ENCODE measurements around the gene CCR7. TPM values are rescaled to one million over a fixed set of nuclear protein-coding genes. Genes with fewer than 3 reads are reported as not detected.

The CCR7 gene
- total and polyA plus RNA-seq, 2 of the 13 experiments (the other 11 are each of a cell fraction or from before 2014, with no cell fraction given), result 0.04 to 0.53 TPM

DNA sequence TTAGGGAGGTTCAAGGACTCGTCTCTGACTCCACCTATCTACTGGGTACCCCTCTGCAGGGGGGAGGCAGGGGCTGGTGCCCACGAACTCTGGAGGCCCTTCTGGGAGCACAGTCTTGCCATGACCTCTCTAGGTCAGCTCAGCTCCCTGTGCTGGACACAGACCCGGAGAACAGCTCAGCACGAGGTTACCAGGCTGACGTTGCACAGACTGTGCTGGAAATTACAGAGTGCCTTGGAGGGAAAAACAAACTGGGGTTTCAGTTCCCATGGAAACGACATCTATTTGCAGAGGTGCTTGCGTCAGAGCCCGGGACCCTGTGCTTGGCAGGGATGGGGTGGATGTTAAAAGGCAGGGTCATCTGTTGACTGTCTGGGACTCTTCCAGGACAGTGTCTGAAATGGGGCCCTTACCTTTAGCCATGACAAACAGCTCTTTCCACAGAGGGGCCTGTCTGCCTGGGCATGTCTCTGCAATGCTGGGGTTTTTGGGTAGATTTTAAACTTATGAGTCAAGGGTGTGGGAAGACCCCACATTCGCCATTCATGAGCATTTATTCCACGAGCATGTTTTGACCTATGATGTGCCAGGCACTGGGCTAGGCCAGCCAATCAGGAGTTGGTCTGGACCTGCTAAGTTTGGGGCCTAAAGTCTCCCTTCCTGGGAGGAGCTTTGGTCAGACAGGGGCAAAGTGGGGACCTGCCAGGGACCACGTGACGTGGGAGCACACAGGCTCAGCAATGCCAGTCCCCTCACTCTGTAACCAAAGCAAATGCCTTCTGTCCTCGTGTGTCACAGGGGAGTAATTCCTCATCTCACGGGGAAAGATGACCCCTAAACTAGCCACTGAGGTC lies 22.5 kb downstream of the CCR7 start (continued):
- TF ChIP-seq, protein P1, sequence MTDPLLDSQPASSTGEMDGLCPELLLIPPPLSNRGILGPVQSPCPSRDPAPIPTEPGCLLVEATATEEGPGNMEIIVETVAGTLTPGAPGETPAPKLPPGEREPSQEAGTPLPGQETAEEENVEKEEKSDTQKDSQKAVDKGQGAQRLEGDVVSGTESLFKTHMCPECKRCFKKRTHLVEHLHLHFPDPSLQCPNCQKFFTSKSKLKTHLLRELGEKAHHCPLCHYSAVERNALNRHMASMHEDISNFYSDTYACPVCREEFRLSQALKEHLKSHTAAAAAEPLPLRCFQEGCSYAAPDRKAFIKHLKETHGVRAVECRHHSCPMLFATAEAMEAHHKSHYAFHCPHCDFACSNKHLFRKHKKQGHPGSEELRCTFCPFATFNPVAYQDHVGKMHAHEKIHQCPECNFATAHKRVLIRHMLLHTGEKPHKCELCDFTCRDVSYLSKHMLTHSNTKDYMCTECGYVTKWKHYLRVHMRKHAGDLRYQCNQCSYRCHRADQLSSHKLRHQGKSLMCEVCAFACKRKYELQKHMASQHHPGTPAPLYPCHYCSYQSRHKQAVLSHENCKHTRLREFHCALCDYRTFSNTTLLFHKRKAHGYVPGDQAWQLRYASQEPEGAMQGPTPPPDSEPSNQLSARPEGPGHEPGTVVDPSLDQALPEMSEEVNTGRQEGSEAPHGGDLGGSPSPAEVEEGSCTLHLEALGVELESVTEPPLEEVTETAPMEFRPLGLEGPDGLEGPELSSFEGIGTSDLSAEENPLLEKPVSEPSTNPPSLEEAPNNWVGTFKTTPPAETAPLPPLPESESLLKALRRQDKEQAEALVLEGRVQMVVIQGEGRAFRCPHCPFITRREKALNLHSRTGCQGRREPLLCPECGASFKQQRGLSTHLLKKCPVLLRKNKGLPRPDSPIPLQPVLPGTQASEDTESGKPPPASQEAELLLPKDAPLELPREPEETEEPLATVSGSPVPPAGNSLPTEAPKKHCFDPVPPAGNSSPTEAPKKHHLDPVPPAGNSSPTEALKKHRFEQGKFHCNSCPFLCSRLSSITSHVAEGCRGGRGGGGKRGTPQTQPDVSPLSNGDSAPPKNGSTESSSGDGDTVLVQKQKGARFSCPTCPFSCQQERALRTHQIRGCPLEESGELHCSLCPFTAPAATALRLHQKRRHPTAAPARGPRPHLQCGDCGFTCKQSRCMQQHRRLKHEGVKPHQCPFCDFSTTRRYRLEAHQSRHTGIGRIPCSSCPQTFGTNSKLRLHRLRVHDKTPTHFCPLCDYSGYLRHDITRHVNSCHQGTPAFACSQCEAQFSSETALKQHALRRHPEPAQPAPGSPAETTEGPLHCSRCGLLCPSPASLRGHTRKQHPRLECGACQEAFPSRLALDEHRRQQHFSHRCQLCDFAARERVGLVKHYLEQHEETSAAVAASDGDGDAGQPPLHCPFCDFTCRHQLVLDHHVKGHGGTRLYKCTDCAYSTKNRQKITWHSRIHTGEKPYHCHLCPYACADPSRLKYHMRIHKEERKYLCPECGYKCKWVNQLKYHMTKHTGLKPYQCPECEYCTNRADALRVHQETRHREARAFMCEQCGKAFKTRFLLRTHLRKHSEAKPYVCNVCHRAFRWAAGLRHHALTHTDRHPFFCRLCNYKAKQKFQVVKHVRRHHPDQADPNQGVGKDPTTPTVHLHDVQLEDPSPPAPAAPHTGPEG (CRISPR knock-in tag; IDR thresholded peaks at IDR 0.05), result no peak
- TF ChIP-seq, protein P2, sequence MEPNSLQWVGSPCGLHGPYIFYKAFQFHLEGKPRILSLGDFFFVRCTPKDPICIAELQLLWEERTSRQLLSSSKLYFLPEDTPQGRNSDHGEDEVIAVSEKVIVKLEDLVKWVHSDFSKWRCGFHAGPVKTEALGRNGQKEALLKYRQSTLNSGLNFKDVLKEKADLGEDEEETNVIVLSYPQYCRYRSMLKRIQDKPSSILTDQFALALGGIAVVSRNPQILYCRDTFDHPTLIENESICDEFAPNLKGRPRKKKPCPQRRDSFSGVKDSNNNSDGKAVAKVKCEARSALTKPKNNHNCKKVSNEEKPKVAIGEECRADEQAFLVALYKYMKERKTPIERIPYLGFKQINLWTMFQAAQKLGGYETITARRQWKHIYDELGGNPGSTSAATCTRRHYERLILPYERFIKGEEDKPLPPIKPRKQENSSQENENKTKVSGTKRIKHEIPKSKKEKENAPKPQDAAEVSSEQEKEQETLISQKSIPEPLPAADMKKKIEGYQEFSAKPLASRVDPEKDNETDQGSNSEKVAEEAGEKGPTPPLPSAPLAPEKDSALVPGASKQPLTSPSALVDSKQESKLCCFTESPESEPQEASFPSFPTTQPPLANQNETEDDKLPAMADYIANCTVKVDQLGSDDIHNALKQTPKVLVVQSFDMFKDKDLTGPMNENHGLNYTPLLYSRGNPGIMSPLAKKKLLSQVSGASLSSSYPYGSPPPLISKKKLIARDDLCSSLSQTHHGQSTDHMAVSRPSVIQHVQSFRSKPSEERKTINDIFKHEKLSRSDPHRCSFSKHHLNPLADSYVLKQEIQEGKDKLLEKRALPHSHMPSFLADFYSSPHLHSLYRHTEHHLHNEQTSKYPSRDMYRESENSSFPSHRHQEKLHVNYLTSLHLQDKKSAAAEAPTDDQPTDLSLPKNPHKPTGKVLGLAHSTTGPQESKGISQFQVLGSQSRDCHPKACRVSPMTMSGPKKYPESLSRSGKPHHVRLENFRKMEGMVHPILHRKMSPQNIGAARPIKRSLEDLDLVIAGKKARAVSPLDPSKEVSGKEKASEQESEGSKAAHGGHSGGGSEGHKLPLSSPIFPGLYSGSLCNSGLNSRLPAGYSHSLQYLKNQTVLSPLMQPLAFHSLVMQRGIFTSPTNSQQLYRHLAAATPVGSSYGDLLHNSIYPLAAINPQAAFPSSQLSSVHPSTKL (CRISPR knock-in tag; IDR thresholded peaks at IDR 0.05), result peak; percentile 56
- TF ChIP-seq SIN3A (IDR thresholded peaks at IDR 0.05; ENCODE audit: borderline replicate concordance, low read depth, low read length), result no peak
- TF ChIP-seq GPN1 (CRISPR knock-in tag; IDR thresholded peaks at IDR 0.05; ENCODE audit: borderline replicate concordance), result no peak
- TF ChIP-seq, protein P3, sequence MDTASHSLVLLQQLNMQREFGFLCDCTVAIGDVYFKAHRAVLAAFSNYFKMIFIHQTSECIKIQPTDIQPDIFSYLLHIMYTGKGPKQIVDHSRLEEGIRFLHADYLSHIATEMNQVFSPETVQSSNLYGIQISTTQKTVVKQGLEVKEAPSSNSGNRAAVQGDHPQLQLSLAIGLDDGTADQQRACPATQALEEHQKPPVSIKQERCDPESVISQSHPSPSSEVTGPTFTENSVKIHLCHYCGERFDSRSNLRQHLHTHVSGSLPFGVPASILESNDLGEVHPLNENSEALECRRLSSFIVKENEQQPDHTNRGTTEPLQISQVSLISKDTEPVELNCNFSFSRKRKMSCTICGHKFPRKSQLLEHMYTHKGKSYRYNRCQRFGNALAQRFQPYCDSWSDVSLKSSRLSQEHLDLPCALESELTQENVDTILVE (CRISPR knock-in tag; IDR thresholded peaks at IDR 0.05), result no peak
- peak; percentile 41; the same call in 1 of the 2 replicates for TF ChIP-seq ZNF331 (CRISPR knock-in tag; IDR thresholded peaks at IDR 0.05)
- TF ChIP-seq ZNF558 (CRISPR knock-in tag; IDR thresholded peaks at IDR 0.05; ENCODE audit: borderline replicate concordance), result no peak; the same call in 1 of the 2 replicates
- TF ChIP-seq, protein P4, sequence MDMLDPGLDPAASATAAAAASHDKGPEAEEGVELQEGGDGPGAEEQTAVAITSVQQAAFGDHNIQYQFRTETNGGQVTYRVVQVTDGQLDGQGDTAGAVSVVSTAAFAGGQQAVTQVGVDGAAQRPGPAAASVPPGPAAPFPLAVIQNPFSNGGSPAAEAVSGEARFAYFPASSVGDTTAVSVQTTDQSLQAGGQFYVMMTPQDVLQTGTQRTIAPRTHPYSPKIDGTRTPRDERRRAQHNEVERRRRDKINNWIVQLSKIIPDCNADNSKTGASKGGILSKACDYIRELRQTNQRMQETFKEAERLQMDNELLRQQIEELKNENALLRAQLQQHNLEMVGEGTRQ (IDR thresholded peaks at IDR 0.05; ENCODE audit: low read depth, low read length), result peak; percentile 55
- TF ChIP-seq, protein P4 (CRISPR knock-in tag; IDR thresholded peaks at IDR 0.05; ENCODE audit: borderline replicate concordance), result peak; percentile 58; the same call in 1 of the 2 replicates
- TF ChIP-seq, protein P5, sequence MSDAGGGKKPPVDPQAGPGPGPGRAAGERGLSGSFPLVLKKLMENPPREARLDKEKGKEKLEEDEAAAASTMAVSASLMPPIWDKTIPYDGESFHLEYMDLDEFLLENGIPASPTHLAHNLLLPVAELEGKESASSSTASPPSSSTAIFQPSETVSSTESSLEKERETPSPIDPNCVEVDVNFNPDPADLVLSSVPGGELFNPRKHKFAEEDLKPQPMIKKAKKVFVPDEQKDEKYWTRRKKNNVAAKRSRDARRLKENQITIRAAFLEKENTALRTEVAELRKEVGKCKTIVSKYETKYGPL (CRISPR knock-in tag; IDR thresholded peaks at IDR 0.05), result no peak
- no peak for TF ChIP-seq MAFF (IDR thresholded peaks at IDR 0.05; ENCODE audit: low read depth, low read length)
- no peak for TF ChIP-seq ZNF570 (CRISPR knock-in tag; IDR thresholded peaks at IDR 0.05; ENCODE audit: borderline replicate concordance)
- TF ChIP-seq ZNF607 (CRISPR knock-in tag; IDR thresholded peaks at IDR 0.05; ENCODE audit: borderline replicate concordance), result no peak
- TF ChIP-seq RBM39 (IDR thresholded peaks at IDR 0.05; ENCODE audit: low read depth, low read length, poor library complexity, severe bottlenecking), result no peak
